H9 (cell line): ENCODE results near the gene BUB1. TPM values are rescaled to one million over a fixed set of nuclear protein-coding genes. Genes with fewer than 3 reads are reported as not detected.
"Not testable (repeated sequence)": the region's sequence is repeated elsewhere in the genome, so short reads cannot be mapped to it uniquely, and the experiment has no call there.

Experiments used
- DNase-seq: peaks from one replicate; pipeline ENCODE4 v3.0.0-alpha.2; 2017
- H2AFZ ChIP-seq: one replicate; pipeline ENCODE4 v1.6.1; 2013; ENCODE audit warnings: mild to moderate bottlenecking, low read length, control low read depth, moderate library complexity
- H2AK5ac ChIP-seq: 2 replicates; pipeline ENCODE4 v1.6.1; 2013; ENCODE audit warnings: low read length, control low read depth, mixed read lengths; ENCODE audit not compliant: insufficient read length
- H2BK120ac ChIP-seq: one replicate; pipeline ENCODE4 v1.6.1; 2013; ENCODE audit warnings: low read depth, mild to moderate bottlenecking, low read length, control low read depth, inconsistent platforms; ENCODE audit not compliant: poor library complexity, severe bottlenecking
- H2BK12ac ChIP-seq: 2 replicates; pipeline ENCODE4 v1.6.1; 2013; ENCODE audit warnings: low read length, control low read depth, mixed read lengths, low read depth; ENCODE audit not compliant: insufficient read length
- H2BK15ac ChIP-seq: 2 replicates; pipeline ENCODE4 v1.6.1; 2013; ENCODE audit warnings: low read depth, low read length, control low read depth
- H2BK20ac ChIP-seq: one replicate; pipeline ENCODE4 v1.6.1; 2013; ENCODE audit warnings: low read depth, mild to moderate bottlenecking, low read length, control low read depth, inconsistent platforms; ENCODE audit not compliant: poor library complexity, severe bottlenecking
- H2BK5ac ChIP-seq: 2 replicates; pipeline ENCODE4 v1.6.1; 2013; ENCODE audit warnings: low read length, control low read depth, mixed read lengths; ENCODE audit not compliant: insufficient read length
- H3K14ac ChIP-seq: 2 replicates; pipeline ENCODE4 v1.6.1; 2013; ENCODE audit warnings: low read length, control low read depth; ENCODE audit not compliant: insufficient read depth
- H3K18ac ChIP-seq: 2 replicates; pipeline ENCODE4 v1.6.1; 2013; ENCODE audit warnings: low read depth, mild to moderate bottlenecking, mixed read lengths, low read length, control low read depth; ENCODE audit not compliant: insufficient read length
- H3K23ac ChIP-seq: 2 replicates; pipeline ENCODE4 v1.6.1; 2013; ENCODE audit warnings: low read length, control low read depth, mixed read lengths, low read depth; ENCODE audit not compliant: insufficient read length
- H3K23me2 ChIP-seq: 2 replicates; pipeline ENCODE4 v1.6.1; 2013; ENCODE audit warnings: low read depth, mild to moderate bottlenecking, mixed read lengths, low read length, control low read depth; ENCODE audit not compliant: insufficient read length, poor library complexity, severe bottlenecking
- H3K27ac ChIP-seq: 2 replicates; pipeline ENCODE4 v1.5.1; 2013; ENCODE audit warnings: low read length, control low read depth, mixed read lengths, low read depth; ENCODE audit not compliant: insufficient read length
- H3K27me3 ChIP-seq: 2 replicates; pipeline ENCODE4 v1.6.1; 2013; ENCODE audit warnings: low read length, control low read depth, inconsistent platforms; ENCODE audit not compliant: insufficient read depth
- H3K4ac ChIP-seq: 2 replicates; pipeline ENCODE4 v1.6.1; 2013; ENCODE audit warnings: low read depth, mild to moderate bottlenecking, control low read depth, inconsistent platforms, low read length, moderate library complexity
- H3K4me1 ChIP-seq: 2 replicates; pipeline ENCODE4 v1.6.1; 2013; ENCODE audit warnings: low read length, control low read depth, inconsistent platforms; ENCODE audit not compliant: insufficient read depth
- H3K4me2 ChIP-seq: 2 replicates; pipeline ENCODE4 v1.6.1; 2013; ENCODE audit warnings: low read length, control low read depth, mixed read lengths; ENCODE audit not compliant: insufficient read length, insufficient read depth
- H3K56ac ChIP-seq: 2 replicates; pipeline ENCODE4 v1.6.1; 2013; ENCODE audit warnings: low read depth, mild to moderate bottlenecking, mixed read lengths, low read length, control low read depth; ENCODE audit not compliant: insufficient read length
- H3K79me1 ChIP-seq: 2 replicates; pipeline ENCODE4 v1.6.1; 2013; ENCODE audit warnings: low read depth, mild to moderate bottlenecking, moderate library complexity, low read length, control low read depth, inconsistent platforms; ENCODE audit not compliant: insufficient read depth, poor library complexity, severe bottlenecking
- H3K79me2 ChIP-seq: 2 replicates; pipeline ENCODE4 v1.6.1; 2013; ENCODE audit warnings: low read length, control low read depth, inconsistent platforms; ENCODE audit not compliant: insufficient read depth
- H3K9ac ChIP-seq: 2 replicates; pipeline ENCODE4 v1.6.1; 2013; ENCODE audit warnings: low read length, control low read depth, mixed read lengths; ENCODE audit not compliant: insufficient read length; ENCODE audit errors: extremely low read depth
- H3K9me3 ChIP-seq: one replicate; pipeline ENCODE4 v1.6.1; 2013; ENCODE audit warnings: low read depth, low read length, inconsistent platforms; ENCODE audit not compliant: control insufficient read depth
- H3T11ph ChIP-seq: one replicate; pipeline ENCODE4 v1.6.1; 2013; ENCODE audit warnings: mild to moderate bottlenecking, low read length, control low read depth, inconsistent platforms
- H4K20me1 ChIP-seq: one replicate; pipeline ENCODE4 v1.6.1; 2013; ENCODE audit not compliant: control insufficient read depth, insufficient read length, insufficient read depth
- H4K5ac ChIP-seq: 2 replicates; pipeline ENCODE4 v1.6.1; 2013; ENCODE audit warnings: low read depth, mild to moderate bottlenecking, mixed read lengths, low read length, control low read depth; ENCODE audit not compliant: insufficient read length
- H4K8ac ChIP-seq: replicated peaks from 2 replicates; pipeline ENCODE4 v1.6.1; 2013; ENCODE audit warnings: low read length, control low read depth, mixed read lengths, low read depth; ENCODE audit not compliant: insufficient read length
- H4K91ac ChIP-seq: 2 replicates; pipeline ENCODE4 v1.6.1; 2013; ENCODE audit warnings: low read depth, mild to moderate bottlenecking, moderate library complexity, mixed read lengths, low read length, control low read depth; ENCODE audit not compliant: insufficient read length
- H3K27ac Mint-ChIP-seq, 3 experiments: 2 replicates in 2 of 3; 3 replicates in 1 of 3; pipeline ENCODE4 v1.8.0; 2020 to 2021; ENCODE audit warnings: mixed read lengths in 3 of 3, mild to moderate bottlenecking in 1 of 3, moderate library complexity in 1 of 3
- H3K27me3 Mint-ChIP-seq: 2 replicates; pipeline ENCODE4 v1.8.0; 2021; ENCODE audit warnings: low read depth, mild to moderate bottlenecking, moderate library complexity, mixed read lengths
- H3K36me3 Mint-ChIP-seq, 3 experiments: 2 replicates in 2 of 3; 3 replicates in 1 of 3; pipeline ENCODE4 v1.8.0; 2020 to 2021; ENCODE audit warnings: low read depth in 3 of 3, mixed read lengths in 3 of 3; ENCODE audit not compliant: insufficient read depth in 1 of 3
- H3K4me1 Mint-ChIP-seq, 2 experiments: 2 replicates each; pipeline ENCODE4 v1.8.0; 2020; ENCODE audit warnings: mixed read lengths in 2 of 2
- H3K4me3 Mint-ChIP-seq, 2 experiments: 2 replicates in 1 of 2; 3 replicates in 1 of 2; pipeline ENCODE4 v1.8.0; 2020 to 2021; ENCODE audit warnings: mild to moderate bottlenecking in 2 of 2, mixed read lengths in 2 of 2, moderate library complexity in 1 of 2
- H3K9me3 Mint-ChIP-seq, 2 experiments: 2 replicates in 1 of 2; 3 replicates in 1 of 2; pipeline ENCODE4 v1.8.0; 2020; ENCODE audit warnings: mild to moderate bottlenecking in 2 of 2, mixed read lengths in 2 of 2, moderate library complexity in 1 of 2
- WGBS: extraction: QIAGEN DNeasy Blood & Tissue Kit; methylation state at CpG from one replicate; pipeline ENCODE4 v1.1.7; 2013; ENCODE audit warnings: missing lambda C conversion rate, low lambda C conversion rate, mixed read lengths; ENCODE audit not compliant: insufficient read length; ENCODE audit errors: extremely low coverage; 5-methylcytosine and 5-hydroxymethylcytosine counted together
- total RNA-seq: library from RNA; stranded (reverse); gene quantifications from 2 replicates; pipeline ENCODE4 v1.2.1, GENCODE V29; 2021

Gene BUB1
- total RNA-seq, 1 experiment from 2014 or later, result 144 TPM

DNA sequence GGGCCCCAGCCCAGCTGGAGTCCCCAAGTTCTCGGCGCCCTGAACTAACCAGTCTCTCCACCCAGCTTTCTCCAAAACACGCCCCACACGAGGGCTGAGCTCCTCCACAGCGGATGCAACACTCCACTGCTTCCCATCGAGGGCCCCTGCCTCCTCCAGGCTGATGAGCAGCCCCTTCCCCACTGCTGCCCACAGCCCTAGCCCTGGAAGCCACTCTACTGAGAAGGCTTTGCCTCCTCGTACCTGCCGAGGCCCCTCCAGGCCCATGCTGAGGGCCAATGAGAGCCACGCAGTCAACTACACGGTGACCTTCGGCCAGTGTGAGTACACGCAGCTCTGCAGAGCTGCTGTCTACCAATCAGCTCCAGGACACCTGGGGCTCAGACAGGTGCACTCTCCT is 72.8 kb downstream of the BUB1 start:
- H2BK20ac ChIP-seq, H3K36me3 Mint-ChIP-seq, H2BK120ac ChIP-seq, H3K4me2 ChIP-seq, H3T11ph ChIP-seq, H3K9ac ChIP-seq, H3K23me2 ChIP-seq, H2BK12ac ChIP-seq, H3K56ac ChIP-seq, H3K23ac ChIP-seq, H3K9me3 ChIP-seq, H3K9me3 Mint-ChIP-seq, H3K18ac ChIP-seq, H4K8ac ChIP-seq, H4K91ac ChIP-seq, H4K20me1 ChIP-seq, H2BK5ac ChIP-seq, H3K4me1 ChIP-seq, H4K5ac ChIP-seq, H3K4me3 Mint-ChIP-seq, H3K27me3 Mint-ChIP-seq, H3K14ac ChIP-seq, H2AFZ ChIP-seq, H3K79me2 ChIP-seq, H3K79me1 ChIP-seq, H2AK5ac ChIP-seq, H3K4me1 Mint-ChIP-seq, H2BK15ac ChIP-seq, H3K27me3 ChIP-seq, DNase-seq, H3K4ac ChIP-seq, H3K27ac ChIP-seq: not testable (repeated sequence)
- WGBS, result no CpG with 5 or more reads among the region's 12 CpGs
- H3K27ac Mint-ChIP-seq, result 0 out of 7 replicates have a peak overlapping the region, but pooled peaks of 1 of the 3 experiments have one; percentile 35

DNA sequence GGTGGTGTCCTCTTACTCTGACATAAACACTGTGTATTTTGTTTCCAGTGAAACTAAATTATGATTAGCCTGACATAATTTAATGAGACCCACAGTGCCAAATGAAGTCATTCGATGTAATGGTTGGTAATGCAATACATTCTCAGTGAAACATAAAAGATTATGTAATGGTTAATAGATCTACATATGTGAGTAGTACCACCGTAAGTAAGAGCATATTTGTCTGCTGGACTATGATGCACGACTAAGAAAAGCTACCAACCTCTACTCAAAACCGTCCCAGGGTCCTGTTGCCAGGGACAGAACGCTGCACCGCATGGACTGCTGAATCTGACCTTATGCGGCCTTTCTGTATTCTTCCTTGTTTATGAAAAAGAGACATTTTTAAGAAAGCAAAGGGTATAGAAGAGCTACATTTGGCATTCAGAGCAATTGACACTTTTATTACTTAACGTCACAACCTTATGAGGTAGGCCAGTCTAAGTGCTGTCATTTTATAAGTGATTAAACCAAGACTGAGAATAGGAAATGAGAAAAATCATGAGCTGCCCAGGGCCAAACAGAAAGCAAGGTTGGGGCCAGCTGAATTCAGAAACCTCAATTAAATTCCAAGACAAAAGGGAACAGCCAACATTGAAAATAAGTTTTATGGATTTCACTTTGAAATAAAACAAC is 73.8 kb downstream of the BUB1 start:
- H3K14ac ChIP-seq, H3K4me1 ChIP-seq, H4K91ac ChIP-seq, H3K4ac ChIP-seq, H3K23me2 ChIP-seq, H3K79me1 ChIP-seq, H3K4me1 Mint-ChIP-seq, H3K27ac ChIP-seq, H3K18ac ChIP-seq, H3K9me3 ChIP-seq, H3K23ac ChIP-seq, H3K4me2 ChIP-seq, H2BK15ac ChIP-seq, H3K27me3 Mint-ChIP-seq, H2BK5ac ChIP-seq, H4K5ac ChIP-seq, H2BK12ac ChIP-seq, H3T11ph ChIP-seq, DNase-seq, H4K8ac ChIP-seq, H3K9me3 Mint-ChIP-seq, H3K27me3 ChIP-seq, H3K27ac Mint-ChIP-seq, H2AFZ ChIP-seq, H3K56ac ChIP-seq, H3K4me3 Mint-ChIP-seq, H3K9ac ChIP-seq, H2BK20ac ChIP-seq, H4K20me1 ChIP-seq, H2BK120ac ChIP-seq, H3K36me3 Mint-ChIP-seq, H2AK5ac ChIP-seq, H3K79me2 ChIP-seq: not testable (repeated sequence)
- WGBS, result no CpG with 5 or more reads among the region's 8 CpGs
